HEK293T (cell line): ENCODE results near the gene TREX2.

Experiments
- ARNT ChIP-seq: fragments of 450-650 bp; IDR thresholded peaks from 2 replicates; pipeline ENCODE4 v1.6.1; 2017; ENCODE audit warnings: mild to moderate bottlenecking
- BHLHE40 ChIP-seq: fragments of 450-650 bp; IDR thresholded peaks from 2 replicates; pipeline ENCODE4 v1.6.1; 2016; ENCODE audit warnings: mild to moderate bottlenecking, moderate library complexity, borderline replicate concordance
- ELF4 ChIP-seq: fragments of 450-650 bp; IDR thresholded peaks from 2 replicates; pipeline ENCODE4 v1.6.1; 2017; ENCODE audit warnings: antibody characterized with exemption
- FOXA1 ChIP-seq: fragments of 450-650 bp; IDR thresholded peaks from 2 replicates; pipeline ENCODE4 v1.6.1; 2016; ENCODE audit warnings: mild to moderate bottlenecking
- FOXK2 ChIP-seq: fragments of 450-650 bp; IDR thresholded peaks from 2 replicates; pipeline ENCODE4 v1.6.1; 2016; ENCODE audit warnings: mild to moderate bottlenecking
- FOXM1 ChIP-seq: fragments of 450-650 bp; IDR thresholded peaks from 2 replicates; pipeline ENCODE4 v1.6.1; 2017; ENCODE audit warnings: mild to moderate bottlenecking, borderline replicate concordance
- HDGF ChIP-seq: fragments of 450-650 bp; IDR thresholded peaks from 2 replicates; pipeline ENCODE4 v1.6.1; 2017; ENCODE audit warnings: antibody characterized with exemption, borderline replicate concordance
- NFRKB ChIP-seq: fragments of 450-650 bp; IDR thresholded peaks from 2 replicates; pipeline ENCODE4 v1.6.1; 2016; ENCODE audit warnings: mild to moderate bottlenecking, moderate library complexity
- PKNOX1 ChIP-seq: fragments of 450-650 bp; IDR thresholded peaks from 2 replicates; pipeline ENCODE4 v1.6.1; 2016
- SP1 ChIP-seq: fragments of 450-650 bp; IDR thresholded peaks from 2 replicates; pipeline ENCODE4 v1.6.1; 2017
- SUZ12 ChIP-seq: fragments of 450-650 bp; IDR thresholded peaks from 2 replicates; pipeline ENCODE4 v1.6.1; 2016; ENCODE audit warnings: mild to moderate bottlenecking
- TARDBP ChIP-seq: fragments of 450-650 bp; IDR thresholded peaks from 2 replicates; pipeline ENCODE4 v1.6.1; 2016

GRCh38 chrX:153468008-153468580 lies 22.2 kb upstream of the TREX2 start:
- TF ChIP-seq TARDBP (no peak), FOXK2 (no peak), SP1 (no peak), HDGF (no peak), BHLHE40 (no peak), NFRKB (no peak), SUZ12 (no peak), ARNT (no peak), PKNOX1 (no peak), FOXA1 (no peak), ELF4 (no peak), FOXM1 (no peak)
